Measurements from ENCODE around the gene ATP8A2. TPM values are rescaled to one million over a fixed set of nuclear protein-coding genes. Genes with fewer than 3 reads are reported as not detected.

The ATP8A2 gene
- total and polyA plus RNA-seq, 3 donors from 2014 or later = 14.2 to 38.3 (median 16.5) TPM

- WGBS, 2 donors = 85 to 95% methylated on average over 3 of the region's 3 CpGs
- TF ChIP-seq CTCF (IDR thresholded peaks at IDR 0.05) (no peak), POLR2A (IDR thresholded peaks at IDR 0.05) (no peak)
- Histone ChIP-seq H3K27me3 (no peaks in the 10 kb centered on the region), H3K4me1 (no peaks in the 10 kb centered on the region), H3K36me3 (ENCODE audit: low read depth, missing control alignments) (no peaks in the 10 kb centered on the region), H3K4me3 (no peak overlapping the region), H3K27ac (no peak overlapping the region), H3K9me3 (no peaks in the 10 kb centered on the region)
- DNase-seq = no peak
- intact Hi-C loops (cut with DNase I; ENCODE audit: low total_unique reads) = no loop called here
Measured at GRCh38 chr13:25881136-25881926, 509.6 kb downstream of the ATP8A2 start.

DNA sequence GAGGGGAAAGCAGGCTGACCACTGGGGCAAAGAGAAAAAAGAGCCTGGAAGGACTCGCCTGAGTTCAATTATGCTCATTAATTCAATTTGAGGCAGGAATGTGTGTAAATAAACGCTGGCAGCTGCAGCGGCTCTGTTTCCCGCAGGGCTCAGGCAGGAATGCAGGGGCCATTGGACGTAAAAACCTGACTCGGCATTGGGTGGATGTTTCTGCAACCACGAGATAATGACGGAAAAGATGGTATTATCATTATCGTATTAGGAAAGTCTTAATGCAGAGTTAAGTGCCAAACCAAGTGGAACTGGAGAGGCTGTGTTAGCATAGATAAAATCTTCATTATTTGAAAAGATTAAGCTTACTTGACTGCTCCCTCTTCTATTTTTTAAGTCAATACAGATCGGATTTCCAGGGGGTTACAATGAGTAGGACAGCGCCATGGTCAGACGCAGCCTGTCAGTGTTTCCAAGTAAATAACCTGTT lies 510.2 kb downstream of the ATP8A2 start:
- intact Hi-C loops (cut with DNase I; ENCODE audit: low total_unique reads) = no loop called here
- 55 to 66% methylated on average over 12 of the region's 12 CpGs for WGBS, 2 donors
- TF ChIP-seq POLR2A (IDR thresholded peaks at IDR 0.05) = no peak
- TF ChIP-seq CTCF (IDR thresholded peaks at IDR 0.05) = no peak
- Histone ChIP-seq H3K4me1 (no peaks in the 10 kb centered on the region), H3K27me3 (no peaks in the 10 kb centered on the region), H3K27ac (no peak overlapping the region), H3K36me3 (ENCODE audit: low read depth, missing control alignments) (no peaks in the 10 kb centered on the region), H3K4me3 (no peak overlapping the region), H3K9me3 (no peaks in the 10 kb centered on the region)
- DNase-seq = no peak

DNA sequence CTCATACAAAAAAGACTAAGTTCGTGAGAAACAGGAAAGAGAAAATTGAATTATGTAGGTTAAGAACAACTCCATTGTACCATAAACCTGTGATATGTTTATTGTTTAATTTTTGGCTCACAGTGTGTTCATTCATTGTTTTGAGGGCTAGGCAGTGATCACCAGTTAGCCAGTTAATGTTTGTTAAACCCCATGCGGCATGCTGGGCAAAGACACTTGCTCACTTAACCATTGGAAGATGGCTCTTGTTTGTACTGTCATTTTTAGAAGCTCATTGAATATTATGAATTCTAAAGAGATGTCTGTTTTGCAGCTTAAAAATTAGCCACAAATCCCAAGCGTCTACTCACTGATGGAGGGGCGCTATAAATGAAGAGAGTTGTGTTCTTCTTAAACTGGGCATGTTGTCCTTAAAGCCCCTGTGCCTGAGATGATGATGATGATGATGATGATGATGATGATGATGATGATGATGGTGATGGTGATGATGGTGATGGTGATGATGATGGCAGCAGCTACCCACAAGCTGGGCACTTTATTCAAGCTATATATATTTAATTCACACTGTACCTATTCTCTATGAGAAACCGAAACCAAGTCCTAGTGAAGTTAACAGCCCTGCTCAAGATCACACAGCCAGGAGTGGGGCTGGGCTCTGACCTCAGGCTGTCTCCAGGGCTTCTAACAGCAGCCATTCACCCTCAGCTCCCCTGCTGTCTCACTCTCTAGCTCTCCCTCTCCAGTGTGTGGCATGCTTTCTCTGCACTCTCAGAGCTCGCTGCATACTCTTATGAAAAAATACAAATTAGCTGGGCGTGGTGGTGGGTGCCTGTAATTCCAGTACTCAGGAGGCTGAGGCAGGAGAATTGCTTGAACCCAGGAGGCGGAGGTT lies 510.9 kb downstream of the ATP8A2 start:
- WGBS, 2 donors = 93 to 94% methylated on average over 8 of the region's 8 CpGs
- Histone ChIP-seq H3K27me3 (no peaks in the 10 kb centered on the region), H3K27ac (no peak overlapping the region), H3K4me1 (no peaks in the 10 kb centered on the region), H3K9me3 (no peaks in the 10 kb centered on the region), H3K36me3 (ENCODE audit: low read depth, missing control alignments) (no peaks in the 10 kb centered on the region), H3K4me3 (no peak overlapping the region)
- DNase-seq = no peak
- no peak for TF ChIP-seq CTCF (IDR thresholded peaks at IDR 0.05)
- intact Hi-C loops (cut with DNase I; ENCODE audit: low total_unique reads) = no loop called here

DNA sequence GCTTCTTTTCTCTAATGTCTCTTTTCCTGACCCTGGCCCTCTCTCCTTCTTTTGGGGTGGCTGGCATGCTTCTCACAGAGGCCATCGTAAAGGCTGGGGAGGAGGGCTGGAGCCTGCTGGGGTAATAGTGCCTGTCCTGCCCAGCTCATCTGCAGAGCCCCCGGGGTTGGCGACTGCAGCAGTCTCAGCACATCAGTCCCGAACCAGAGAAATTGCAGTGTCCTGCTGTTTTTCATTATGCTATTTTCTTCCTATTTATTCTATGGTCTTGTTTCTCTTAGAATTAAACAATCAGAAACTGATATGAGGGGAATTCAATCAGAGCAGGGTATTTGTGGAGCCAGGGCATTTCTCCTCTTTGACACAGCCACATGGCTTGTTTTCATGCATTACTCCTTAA lies 513.6 kb downstream of the ATP8A2 start:
- intact Hi-C loops (cut with DNase I; ENCODE audit: low total_unique reads) = no loop called here
- 90 to 91% methylated on average over 4 of the region's 4 CpGs for WGBS, 2 donors
- no peak for TF ChIP-seq CTCF (IDR thresholded peaks at IDR 0.05)
- no peak for TF ChIP-seq POLR2A (IDR thresholded peaks at IDR 0.05)
- no peaks in the 10 kb centered on the region for H3K9me3 ChIP-seq
- H3K27me3 ChIP-seq = no peaks in the 10 kb centered on the region
- no peaks in the 10 kb centered on the region for H3K36me3 ChIP-seq (ENCODE audit: low read depth, missing control alignments)
- no peaks in the 10 kb centered on the region for H3K4me1 ChIP-seq
- no peak overlapping the region for H3K27ac ChIP-seq
- DNase-seq = no peak
- H3K4me3 ChIP-seq = no peak overlapping the region

Measured in testis (tissue), 3 donors.